WTC11 (cell line): ENCODE results near the gene PEAR1. TPM values are rescaled to one million over a fixed set of nuclear protein-coding genes. Genes with fewer than 3 reads are reported as not detected.
A peak's percentile ranks its signal among the peaks of the same experiment; 100 is the strongest.

Source experiments
- ATAC-seq: fragments of 200-7000 bp; cut with Tn5 transposase; 2 replicates; pipeline ENCODE4 v1.10.0; 2021; ENCODE audit warnings: mild to moderate bottlenecking, moderate library complexity
- CTCF ChIA-PET: fragments of 300-600 bp; sonication (Branson Sonifier 250); formaldehyde crosslinking; loops from one replicate; lab custom pipeline; 2021; ENCODE audit warnings: antibody characterized with exemption; lab: Charles Lee
- POLR2A ChIA-PET: fragments of 350-600 bp; sonication (Branson Sonifier 250); formaldehyde crosslinking; loops from one replicate; lab custom pipeline; 2021; ENCODE audit warnings: antibody characterized with exemption; lab: Charles Lee
- DNase-seq: peaks from one replicate; pipeline ENCODE4 v3.0.0; 2021; ENCODE audit warnings: low spot score
- H3K27ac Mint-ChIP-seq: 2 replicates; pipeline ENCODE4 v1.8.0; 2021; ENCODE audit warnings: mixed read lengths
- H3K27me3 Mint-ChIP-seq: 2 replicates; pipeline ENCODE4 v1.8.0; 2021; ENCODE audit warnings: low read depth, mild to moderate bottlenecking, moderate library complexity, mixed read lengths
- H3K36me3 Mint-ChIP-seq: 2 replicates; pipeline ENCODE4 v1.8.0; 2021; ENCODE audit warnings: mixed read lengths
- H3K4me1 Mint-ChIP-seq: 2 replicates; pipeline ENCODE4 v1.8.0; 2022; ENCODE audit warnings: mixed read lengths
- H3K4me3 Mint-ChIP-seq: 2 replicates; pipeline ENCODE4 v1.8.0; 2021; ENCODE audit warnings: mild to moderate bottlenecking, moderate library complexity, mixed read lengths
- H3K9me3 Mint-ChIP-seq: 2 replicates; pipeline ENCODE4 v1.8.0; 2021; ENCODE audit warnings: mixed read lengths
- ATF1 ChIP-seq: sonication (generic); formaldehyde crosslinking; IDR thresholded peaks from 2 replicates; pipeline ENCODE4 v1.8.1; 2023; ENCODE audit warnings: mild to moderate bottlenecking, moderate library complexity, missing genetic modification reagents
- EMX1 ChIP-seq: fragments of 250-450 bp; sonication (Bioruptor Pico); IDR thresholded peaks from 2 replicates; pipeline ENCODE4 v1.8.0; 2021; ENCODE audit warnings: mild to moderate bottlenecking
- FOXJ3 ChIP-seq: sonication (generic); formaldehyde crosslinking; IDR thresholded peaks from 2 replicates; pipeline ENCODE4 v1.9.0; 2021; ENCODE audit warnings: missing genetic modification reagents, mild to moderate bottlenecking, borderline replicate concordance
- FOXK1 ChIP-seq: sonication (generic); formaldehyde crosslinking; IDR thresholded peaks from 2 replicates; pipeline ENCODE4 v1.8.0; 2022; ENCODE audit warnings: mild to moderate bottlenecking, moderate library complexity, missing genetic modification reagents
- RELA ChIP-seq: sonication (generic); formaldehyde crosslinking; IDR thresholded peaks from 2 replicates; pipeline ENCODE4 v1.8.1; 2022; ENCODE audit warnings: missing genetic modification reagents, mild to moderate bottlenecking, borderline replicate concordance
- RORB ChIP-seq: fragments of 250-450 bp; sonication (Bioruptor Pico); IDR thresholded peaks from 2 replicates; pipeline ENCODE4 v1.9.0; 2021; ENCODE audit warnings: mild to moderate bottlenecking
- SOX15 ChIP-seq: fragments of 250-450 bp; sonication (Bioruptor Pico); IDR thresholded peaks from 2 replicates; pipeline ENCODE4 v1.9.0; 2021; ENCODE audit warnings: mild to moderate bottlenecking
- ZNF138 ChIP-seq: sonication (generic); formaldehyde crosslinking; conservative IDR thresholded peaks from 2 replicates; pipeline ENCODE4 v1.8.1; 2022; ENCODE audit warnings: mild to moderate bottlenecking, moderate library complexity, missing genetic modification reagents
- ZNF416 ChIP-seq: fragments of 250-450 bp; sonication (Bioruptor Pico); IDR thresholded peaks from 2 replicates; pipeline ENCODE4 v1.9.0; 2021; ENCODE audit warnings: mild to moderate bottlenecking, inconsistent platforms
- total RNA-seq: library from RNA; stranded (reverse); gene quantifications from 3 replicates; pipeline ENCODE4 v1.2.3, GENCODE V29; 2021
- TF ChIP-seq, protein P1 (sequence below): sonication (generic); formaldehyde crosslinking; conservative IDR thresholded peaks from 2 replicates; pipeline ENCODE4 v1.8.1; 2023; ENCODE audit warnings: mild to moderate bottlenecking, low read depth, missing genetic modification reagents, moderate library complexity
- TF ChIP-seq, protein P2 (sequence below): sonication (generic); formaldehyde crosslinking; IDR thresholded peaks from 2 replicates; pipeline ENCODE4 v1.8.0; 2022; ENCODE audit warnings: mild to moderate bottlenecking, missing genetic modification reagents
- TF ChIP-seq, protein P3 (sequence below): sonication (generic); formaldehyde crosslinking; IDR thresholded peaks from 2 replicates; pipeline ENCODE4 v1.8.1; 2022; ENCODE audit warnings: low read depth, mild to moderate bottlenecking, moderate library complexity, missing genetic modification reagents, borderline replicate concordance
- TF ChIP-seq, protein P4 (sequence below): sonication (generic); formaldehyde crosslinking; IDR thresholded peaks from 2 replicates; pipeline ENCODE4 v1.8.0; 2023; ENCODE audit warnings: missing genetic modification reagents
- TF ChIP-seq, protein P5 (sequence below): fragments of 250-450 bp; sonication (Bioruptor Pico); IDR thresholded peaks from 2 replicates; pipeline ENCODE4 v2.1.2; 2022; ENCODE audit warnings: mild to moderate bottlenecking, moderate library complexity
- TF ChIP-seq, protein P6 (sequence below): fragments of 250-450 bp; sonication (Bioruptor Pico); IDR thresholded peaks from 2 replicates; pipeline ENCODE4 v1.9.0; 2021; ENCODE audit warnings: mild to moderate bottlenecking, borderline replicate concordance
- TF ChIP-seq, protein P7 (sequence below): fragments of 200-600 bp; IDR thresholded peaks from 2 replicates; pipeline ENCODE4 v1.8.0; 2022; ENCODE audit warnings: antibody characterized with exemption
- TF ChIP-seq, protein P8 (sequence below): sonication (generic); formaldehyde crosslinking; IDR thresholded peaks from 2 replicates; pipeline ENCODE4 v1.8.0; 2022; ENCODE audit warnings: mild to moderate bottlenecking, missing genetic modification reagents
- TF ChIP-seq, protein P9 (sequence below): sonication (generic); formaldehyde crosslinking; IDR thresholded peaks from 2 replicates; pipeline ENCODE4 v1.8.1; 2022; ENCODE audit warnings: low read depth, missing genetic modification reagents, borderline replicate concordance

The PEAR1 gene
- total RNA-seq, 1 experiment from 2014 or later: 1.6 TPM

DNA sequence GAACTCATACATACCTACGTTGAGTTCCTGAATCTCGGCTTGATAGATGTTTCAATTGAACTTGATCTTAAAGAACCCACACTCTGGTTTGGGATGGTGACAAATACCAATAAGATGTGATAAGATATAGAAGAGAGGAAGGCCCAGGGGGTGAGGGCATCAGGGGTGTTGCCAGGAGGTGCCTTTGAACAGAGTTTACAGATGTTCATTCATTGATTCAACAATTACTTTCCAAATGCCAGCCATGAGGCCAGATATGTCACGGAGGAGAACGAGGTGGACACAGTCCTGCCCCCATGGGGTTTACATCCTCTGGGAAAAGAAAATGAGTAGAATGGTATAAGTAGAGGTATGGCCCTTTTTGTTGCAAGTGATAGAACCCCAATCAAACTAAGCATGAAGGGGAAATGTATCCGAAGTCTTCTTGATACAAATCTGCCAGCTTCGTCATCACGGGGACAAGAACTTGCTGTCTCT, 27.6 kb downstream of the PEAR1 start (continued):
- TF ChIP-seq SOX15 (CRISPR knock-in tag) (no peak), FOXK1 (CRISPR knock-in tag) (no peak), FOXJ3 (no peak), EMX1 (no peak), RORB (CRISPR knock-in tag) (no peak)
- TF ChIP-seq, protein P1, sequence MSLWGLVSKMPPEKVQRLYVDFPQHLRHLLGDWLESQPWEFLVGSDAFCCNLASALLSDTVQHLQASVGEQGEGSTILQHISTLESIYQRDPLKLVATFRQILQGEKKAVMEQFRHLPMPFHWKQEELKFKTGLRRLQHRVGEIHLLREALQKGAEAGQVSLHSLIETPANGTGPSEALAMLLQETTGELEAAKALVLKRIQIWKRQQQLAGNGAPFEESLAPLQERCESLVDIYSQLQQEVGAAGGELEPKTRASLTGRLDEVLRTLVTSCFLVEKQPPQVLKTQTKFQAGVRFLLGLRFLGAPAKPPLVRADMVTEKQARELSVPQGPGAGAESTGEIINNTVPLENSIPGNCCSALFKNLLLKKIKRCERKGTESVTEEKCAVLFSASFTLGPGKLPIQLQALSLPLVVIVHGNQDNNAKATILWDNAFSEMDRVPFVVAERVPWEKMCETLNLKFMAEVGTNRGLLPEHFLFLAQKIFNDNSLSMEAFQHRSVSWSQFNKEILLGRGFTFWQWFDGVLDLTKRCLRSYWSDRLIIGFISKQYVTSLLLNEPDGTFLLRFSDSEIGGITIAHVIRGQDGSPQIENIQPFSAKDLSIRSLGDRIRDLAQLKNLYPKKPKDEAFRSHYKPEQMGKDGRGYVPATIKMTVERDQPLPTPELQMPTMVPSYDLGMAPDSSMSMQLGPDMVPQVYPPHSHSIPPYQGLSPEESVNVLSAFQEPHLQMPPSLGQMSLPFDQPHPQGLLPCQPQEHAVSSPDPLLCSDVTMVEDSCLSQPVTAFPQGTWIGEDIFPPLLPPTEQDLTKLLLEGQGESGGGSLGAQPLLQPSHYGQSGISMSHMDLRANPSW: no peak
- TF ChIP-seq, protein P2, sequence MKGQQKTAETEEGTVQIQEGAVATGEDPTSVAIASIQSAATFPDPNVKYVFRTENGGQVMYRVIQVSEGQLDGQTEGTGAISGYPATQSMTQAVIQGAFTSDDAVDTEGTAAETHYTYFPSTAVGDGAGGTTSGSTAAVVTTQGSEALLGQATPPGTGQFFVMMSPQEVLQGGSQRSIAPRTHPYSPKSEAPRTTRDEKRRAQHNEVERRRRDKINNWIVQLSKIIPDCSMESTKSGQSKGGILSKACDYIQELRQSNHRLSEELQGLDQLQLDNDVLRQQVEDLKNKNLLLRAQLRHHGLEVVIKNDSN (CRISPR knock-in tag): no peak
- TF ChIP-seq, protein P3, sequence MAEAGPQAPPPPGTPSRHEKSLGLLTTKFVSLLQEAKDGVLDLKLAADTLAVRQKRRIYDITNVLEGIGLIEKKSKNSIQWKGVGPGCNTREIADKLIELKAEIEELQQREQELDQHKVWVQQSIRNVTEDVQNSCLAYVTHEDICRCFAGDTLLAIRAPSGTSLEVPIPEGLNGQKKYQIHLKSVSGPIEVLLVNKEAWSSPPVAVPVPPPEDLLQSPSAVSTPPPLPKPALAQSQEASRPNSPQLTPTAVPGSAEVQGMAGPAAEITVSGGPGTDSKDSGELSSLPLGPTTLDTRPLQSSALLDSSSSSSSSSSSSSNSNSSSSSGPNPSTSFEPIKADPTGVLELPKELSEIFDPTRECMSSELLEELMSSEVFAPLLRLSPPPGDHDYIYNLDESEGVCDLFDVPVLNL (CRISPR knock-in tag): no peak
- TF ChIP-seq, protein P4, sequence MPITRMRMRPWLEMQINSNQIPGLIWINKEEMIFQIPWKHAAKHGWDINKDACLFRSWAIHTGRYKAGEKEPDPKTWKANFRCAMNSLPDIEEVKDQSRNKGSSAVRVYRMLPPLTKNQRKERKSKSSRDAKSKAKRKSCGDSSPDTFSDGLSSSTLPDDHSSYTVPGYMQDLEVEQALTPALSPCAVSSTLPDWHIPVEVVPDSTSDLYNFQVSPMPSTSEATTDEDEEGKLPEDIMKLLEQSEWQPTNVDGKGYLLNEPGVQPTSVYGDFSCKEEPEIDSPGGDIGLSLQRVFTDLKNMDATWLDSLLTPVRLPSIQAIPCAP (CRISPR knock-in tag): no peak
- TF ChIP-seq, protein P5, sequence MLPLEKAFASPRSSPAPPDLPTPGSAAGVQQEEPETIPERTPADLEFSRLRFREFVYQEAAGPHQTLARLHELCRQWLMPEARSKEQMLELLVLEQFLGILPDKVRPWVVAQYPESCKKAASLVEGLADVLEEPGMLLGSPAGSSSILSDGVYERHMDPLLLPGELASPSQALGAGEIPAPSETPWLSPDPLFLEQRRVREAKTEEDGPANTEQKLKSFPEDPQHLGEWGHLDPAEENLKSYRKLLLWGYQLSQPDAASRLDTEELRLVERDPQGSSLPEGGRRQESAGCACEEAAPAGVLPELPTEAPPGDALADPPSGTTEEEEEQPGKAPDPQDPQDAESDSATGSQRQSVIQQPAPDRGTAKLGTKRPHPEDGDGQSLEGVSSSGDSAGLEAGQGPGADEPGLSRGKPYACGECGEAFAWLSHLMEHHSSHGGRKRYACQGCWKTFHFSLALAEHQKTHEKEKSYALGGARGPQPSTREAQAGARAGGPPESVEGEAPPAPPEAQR (CRISPR knock-in tag): no peak
- TF ChIP-seq, protein P6, sequence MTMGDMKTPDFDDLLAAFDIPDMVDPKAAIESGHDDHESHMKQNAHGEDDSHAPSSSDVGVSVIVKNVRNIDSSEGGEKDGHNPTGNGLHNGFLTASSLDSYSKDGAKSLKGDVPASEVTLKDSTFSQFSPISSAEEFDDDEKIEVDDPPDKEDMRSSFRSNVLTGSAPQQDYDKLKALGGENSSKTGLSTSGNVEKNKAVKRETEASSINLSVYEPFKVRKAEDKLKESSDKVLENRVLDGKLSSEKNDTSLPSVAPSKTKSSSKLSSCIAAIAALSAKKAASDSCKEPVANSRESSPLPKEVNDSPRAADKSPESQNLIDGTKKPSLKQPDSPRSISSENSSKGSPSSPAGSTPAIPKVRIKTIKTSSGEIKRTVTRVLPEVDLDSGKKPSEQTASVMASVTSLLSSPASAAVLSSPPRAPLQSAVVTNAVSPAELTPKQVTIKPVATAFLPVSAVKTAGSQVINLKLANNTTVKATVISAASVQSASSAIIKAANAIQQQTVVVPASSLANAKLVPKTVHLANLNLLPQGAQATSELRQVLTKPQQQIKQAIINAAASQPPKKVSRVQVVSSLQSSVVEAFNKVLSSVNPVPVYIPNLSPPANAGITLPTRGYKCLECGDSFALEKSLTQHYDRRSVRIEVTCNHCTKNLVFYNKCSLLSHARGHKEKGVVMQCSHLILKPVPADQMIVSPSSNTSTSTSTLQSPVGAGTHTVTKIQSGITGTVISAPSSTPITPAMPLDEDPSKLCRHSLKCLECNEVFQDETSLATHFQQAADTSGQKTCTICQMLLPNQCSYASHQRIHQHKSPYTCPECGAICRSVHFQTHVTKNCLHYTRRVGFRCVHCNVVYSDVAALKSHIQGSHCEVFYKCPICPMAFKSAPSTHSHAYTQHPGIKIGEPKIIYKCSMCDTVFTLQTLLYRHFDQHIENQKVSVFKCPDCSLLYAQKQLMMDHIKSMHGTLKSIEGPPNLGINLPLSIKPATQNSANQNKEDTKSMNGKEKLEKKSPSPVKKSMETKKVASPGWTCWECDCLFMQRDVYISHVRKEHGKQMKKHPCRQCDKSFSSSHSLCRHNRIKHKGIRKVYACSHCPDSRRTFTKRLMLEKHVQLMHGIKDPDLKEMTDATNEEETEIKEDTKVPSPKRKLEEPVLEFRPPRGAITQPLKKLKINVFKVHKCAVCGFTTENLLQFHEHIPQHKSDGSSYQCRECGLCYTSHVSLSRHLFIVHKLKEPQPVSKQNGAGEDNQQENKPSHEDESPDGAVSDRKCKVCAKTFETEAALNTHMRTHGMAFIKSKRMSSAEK (CRISPR knock-in tag): no peak
- TF ChIP-seq, all 79 proteins: peak for 0

DNA sequence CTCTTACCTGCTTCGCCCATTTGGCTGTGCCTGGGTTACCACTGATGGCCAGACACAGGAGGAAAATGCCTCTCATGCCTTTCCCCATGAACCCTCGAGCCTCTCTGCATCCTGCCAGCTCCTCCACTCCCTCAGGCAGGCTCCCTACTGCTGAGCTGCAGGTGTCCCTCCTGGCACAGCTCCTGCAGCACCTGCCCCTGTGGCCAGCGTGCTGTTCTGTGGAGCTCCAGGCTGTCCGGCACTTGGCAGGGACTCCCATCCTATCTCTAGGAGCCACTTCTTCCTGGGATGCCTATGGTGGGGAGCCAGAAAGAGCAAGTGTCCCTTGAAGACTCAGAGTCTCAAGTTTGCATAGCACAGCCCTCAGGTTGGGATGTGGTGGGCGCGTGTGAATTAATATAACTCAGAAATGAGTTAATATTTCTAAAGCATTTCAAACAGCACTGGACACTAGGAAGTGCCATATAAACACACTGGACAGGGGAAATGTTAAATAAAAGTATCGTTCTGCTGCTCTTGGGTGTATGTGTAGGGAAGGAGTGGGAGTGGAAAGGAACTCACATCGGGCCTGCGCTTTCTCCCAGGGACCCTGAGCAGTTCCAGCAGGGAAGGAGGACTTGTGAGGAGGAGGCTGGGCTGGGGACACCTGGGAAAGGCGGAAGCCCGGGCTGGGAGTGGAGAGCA, 29.6 kb downstream of the PEAR1 start:
- ChIA-PET POLR2A (interaction anchor here (1.2 kb wide), 1 partner anchor 9 kb away, joined by 4 read pairs; no protein-coding TSS in a partner anchor), CTCF (interaction anchor here (0.7 to 11.9 kb wide), 21 partner anchors 12 to 304 kb away, joined by 3 to 233 read pairs (median 6); partner anchors contain the start of genes INSRR, NTRK1 and PEAR1)
- H3K27ac Mint-ChIP-seq: no peak overlapping the region
- TF ChIP-seq, protein P7, sequence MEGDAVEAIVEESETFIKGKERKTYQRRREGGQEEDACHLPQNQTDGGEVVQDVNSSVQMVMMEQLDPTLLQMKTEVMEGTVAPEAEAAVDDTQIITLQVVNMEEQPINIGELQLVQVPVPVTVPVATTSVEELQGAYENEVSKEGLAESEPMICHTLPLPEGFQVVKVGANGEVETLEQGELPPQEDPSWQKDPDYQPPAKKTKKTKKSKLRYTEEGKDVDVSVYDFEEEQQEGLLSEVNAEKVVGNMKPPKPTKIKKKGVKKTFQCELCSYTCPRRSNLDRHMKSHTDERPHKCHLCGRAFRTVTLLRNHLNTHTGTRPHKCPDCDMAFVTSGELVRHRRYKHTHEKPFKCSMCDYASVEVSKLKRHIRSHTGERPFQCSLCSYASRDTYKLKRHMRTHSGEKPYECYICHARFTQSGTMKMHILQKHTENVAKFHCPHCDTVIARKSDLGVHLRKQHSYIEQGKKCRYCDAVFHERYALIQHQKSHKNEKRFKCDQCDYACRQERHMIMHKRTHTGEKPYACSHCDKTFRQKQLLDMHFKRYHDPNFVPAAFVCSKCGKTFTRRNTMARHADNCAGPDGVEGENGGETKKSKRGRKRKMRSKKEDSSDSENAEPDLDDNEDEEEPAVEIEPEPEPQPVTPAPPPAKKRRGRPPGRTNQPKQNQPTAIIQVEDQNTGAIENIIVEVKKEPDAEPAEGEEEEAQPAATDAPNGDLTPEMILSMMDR: no peak
- TF ChIP-seq ATF1 (CRISPR knock-in tag): no peak
- no peak for TF ChIP-seq ZNF416 (CRISPR knock-in tag)
- TF ChIP-seq, protein P8, sequence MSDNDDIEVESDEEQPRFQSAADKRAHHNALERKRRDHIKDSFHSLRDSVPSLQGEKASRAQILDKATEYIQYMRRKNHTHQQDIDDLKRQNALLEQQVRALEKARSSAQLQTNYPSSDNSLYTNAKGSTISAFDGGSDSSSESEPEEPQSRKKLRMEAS: no peak
- TF ChIP-seq EMX1: no peak
- no peak for TF ChIP-seq SOX15 (CRISPR knock-in tag)
- TF ChIP-seq, protein P9, sequence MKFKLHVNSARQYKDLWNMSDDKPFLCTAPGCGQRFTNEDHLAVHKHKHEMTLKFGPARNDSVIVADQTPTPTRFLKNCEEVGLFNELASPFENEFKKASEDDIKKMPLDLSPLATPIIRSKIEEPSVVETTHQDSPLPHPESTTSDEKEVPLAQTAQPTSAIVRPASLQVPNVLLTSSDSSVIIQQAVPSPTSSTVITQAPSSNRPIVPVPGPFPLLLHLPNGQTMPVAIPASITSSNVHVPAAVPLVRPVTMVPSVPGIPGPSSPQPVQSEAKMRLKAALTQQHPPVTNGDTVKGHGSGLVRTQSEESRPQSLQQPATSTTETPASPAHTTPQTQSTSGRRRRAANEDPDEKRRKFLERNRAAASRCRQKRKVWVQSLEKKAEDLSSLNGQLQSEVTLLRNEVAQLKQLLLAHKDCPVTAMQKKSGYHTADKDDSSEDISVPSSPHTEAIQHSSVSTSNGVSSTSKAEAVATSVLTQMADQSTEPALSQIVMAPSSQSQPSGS (CRISPR knock-in tag): no peak
- no peak for TF ChIP-seq RELA
- TF ChIP-seq ZNF138: no peak

More for the DNA sequence above, 29.6 kb downstream of the PEAR1 start:
- H3K27me3 Mint-ChIP-seq: peaks cover 100% of the 10 kb centered on the region
- no peaks in the 10 kb centered on the region for H3K36me3 Mint-ChIP-seq
- peaks cover 25% of the 10 kb centered on the region for H3K4me1 Mint-ChIP-seq
- peaks cover 4% of the 10 kb centered on the region; the same call in 1 of the 2 replicates for H3K9me3 Mint-ChIP-seq
- H3K4me3 Mint-ChIP-seq: peak overlapping the region; percentile 72
- ATAC-seq (no peak), DNase-seq (no peak)
